ENCODE results near the gene PRKAB2.
"Not testable (repeated sequence)": the region's sequence is repeated elsewhere in the genome, so short reads cannot be mapped to it uniquely, and the experiment has no call there.

Gene PRKAB2

GRCh38 chr1:147109041-147109440 is 63.2 kb downstream of the PRKAB2 start:
- no peak for DNase-seq

DNA sequence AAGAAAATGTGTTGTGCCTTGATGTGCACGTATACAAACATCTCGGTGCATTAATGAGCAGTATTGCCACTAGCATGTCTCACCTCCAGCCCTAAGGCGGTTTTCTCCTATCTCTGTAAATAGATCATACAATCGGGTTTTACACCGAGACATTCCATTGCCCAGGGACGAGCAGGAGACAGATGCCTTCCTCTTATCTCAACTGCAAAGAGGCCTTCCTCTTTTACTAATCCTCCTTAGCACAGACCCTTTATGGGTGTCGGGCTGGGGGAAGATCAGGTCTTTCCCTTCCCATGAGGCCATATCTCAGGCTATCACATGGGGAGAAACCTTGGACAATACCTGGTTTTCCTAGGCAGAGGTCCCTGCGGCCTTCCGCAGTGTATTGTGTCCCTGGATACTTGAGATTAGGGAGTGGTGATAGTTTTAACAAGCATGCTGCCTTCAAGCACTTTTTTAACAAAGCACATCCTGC is 65.8 kb downstream of the PRKAB2 start:
- DNase-seq, result not testable (repeated sequence)

DNA sequence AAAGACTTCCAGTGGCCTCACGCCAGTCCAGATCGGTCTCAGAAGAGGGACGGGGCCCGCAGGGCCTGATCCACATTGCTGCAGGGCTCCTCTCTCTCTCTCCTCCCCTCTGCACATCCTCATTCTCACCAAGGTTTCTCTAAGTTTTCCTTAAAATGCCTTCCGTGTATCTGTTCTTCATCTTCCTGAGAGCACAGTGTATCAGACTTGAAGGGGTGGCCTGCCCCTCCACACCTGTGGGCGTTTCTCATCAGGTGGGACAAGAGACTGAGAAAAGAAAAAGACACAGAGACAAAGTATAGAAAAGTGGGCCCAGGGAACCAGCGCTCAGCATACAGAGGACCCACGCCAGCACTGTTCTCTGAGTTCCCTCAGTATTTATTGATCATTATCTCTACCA is 66.4 kb downstream of the PRKAB2 start:
- no peak for DNase-seq

Data from DMS79 (cell line).